ENCODE measurements around the gene PRKN. TPM values are rescaled to one million over a fixed set of nuclear protein-coding genes. Genes with fewer than 3 reads are reported as not detected.

PRKN gene
- total RNA-seq, 2 experiments from 2014 or later, result not detected

DNA sequence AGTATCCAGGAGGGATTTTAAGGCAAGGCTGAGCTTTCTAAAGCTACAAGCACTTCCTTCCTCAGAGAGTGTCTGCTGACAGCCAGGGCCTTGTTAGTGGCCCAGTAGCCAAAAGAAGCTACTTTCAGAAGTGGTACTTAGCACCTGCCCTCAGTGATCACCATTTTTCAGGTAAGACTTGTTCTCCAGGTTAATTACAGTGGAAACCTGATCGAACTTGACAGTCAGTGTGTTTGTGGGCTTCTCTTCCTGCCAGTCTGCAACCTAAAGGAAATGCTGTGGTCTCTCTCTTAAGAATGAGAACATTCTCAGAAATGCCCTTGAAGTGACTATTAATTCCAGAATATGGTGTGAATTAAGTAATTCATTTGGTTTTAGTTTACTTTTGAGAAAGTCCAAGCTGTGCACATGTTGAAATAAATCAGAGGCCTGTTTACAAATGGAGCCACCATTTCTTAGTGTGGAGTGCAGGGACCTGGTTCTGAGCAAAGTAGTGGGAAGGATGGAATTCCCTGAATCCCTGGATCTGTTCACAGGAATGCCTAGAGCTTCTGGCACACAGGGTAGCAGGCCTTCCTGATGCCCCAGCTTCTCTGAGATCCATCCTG lies 1268.5 kb downstream of the PRKN start:
- DNase-seq (no peak), ATAC-seq (peak; percentile 47)
- CTCF ChIA-PET, result interaction anchor here (1.2 to 2.3 kb wide), 3 partner anchors 41 to 65 kb away, joined by 4 to 11 read pairs (median 5); no protein-coding TSS in a partner anchor
- no peaks in the 10 kb centered on the region for H3K9me3 Mint-ChIP-seq (ENCODE audit: low read depth)
- H3K27me3 Mint-ChIP-seq, result peaks cover 16% of the 10 kb centered on the region
- no peak overlapping the region for H3K27ac Mint-ChIP-seq
- no peaks in the 10 kb centered on the region for H3K36me3 Mint-ChIP-seq
- no peak overlapping the region for H3K4me3 Mint-ChIP-seq
- H3K4me1 Mint-ChIP-seq, result peaks cover 26% of the 10 kb centered on the region

- H3K4me3 Mint-ChIP-seq, result no peak overlapping the region
- no peak for ATAC-seq
- CTCF ChIA-PET, result interaction anchor here (1.2 to 2.3 kb wide), 3 partner anchors 40 to 64 kb away, joined by 4 to 11 read pairs (median 5); no protein-coding TSS in a partner anchor
- peaks cover 26% of the 10 kb centered on the region for H3K4me1 Mint-ChIP-seq
- no peak overlapping the region for H3K27ac Mint-ChIP-seq
- H3K27me3 Mint-ChIP-seq, result peaks cover 16% of the 10 kb centered on the region
- no peak for DNase-seq
- H3K9me3 Mint-ChIP-seq (ENCODE audit: low read depth), result no peaks in the 10 kb centered on the region
- H3K36me3 Mint-ChIP-seq, result no peaks in the 10 kb centered on the region
These were observed 1269.2 kb downstream of the PRKN start for GRCh38 chr6:161458201-161458951.

GRCh38 chr6:161455848-161456247 lies 1271.7 kb downstream of the PRKN start:
- Mint-ChIP-seq H3K27ac (no peak overlapping the region), H3K4me1 (peaks cover 26% of the 10 kb centered on the region), H3K9me3 (ENCODE audit: low read depth) (no peaks in the 10 kb centered on the region), H3K4me3 (no peak overlapping the region), H3K36me3 (no peaks in the 10 kb centered on the region), H3K27me3 (peaks cover 12% of the 10 kb centered on the region)
- no peak for DNase-seq
- no peak for ATAC-seq
- CTCF ChIA-PET, result no interaction called here

- CTCF ChIA-PET, result no interaction called here
- H3K9me3 Mint-ChIP-seq (ENCODE audit: low read depth), result no peaks in the 10 kb centered on the region
- H3K4me3 Mint-ChIP-seq, result no peak overlapping the region
- H3K36me3 Mint-ChIP-seq, result no peaks in the 10 kb centered on the region
- no peak for DNase-seq
- H3K27me3 Mint-ChIP-seq, result peaks cover 12% of the 10 kb centered on the region
- ATAC-seq, result no peak
- no peak overlapping the region for H3K27ac Mint-ChIP-seq
- H3K4me1 Mint-ChIP-seq, result peaks cover 15% of the 10 kb centered on the region
These were observed 1274.0 kb downstream of the PRKN start for GRCh38 chr6:161453558-161453957.

GRCh38 chr6:161452241-161452640 lies 1275.3 kb downstream of the PRKN start:
- Mint-ChIP-seq H3K27ac (no peak overlapping the region), H3K27me3 (peaks cover 8% of the 10 kb centered on the region), H3K4me1 (peaks cover 2% of the 10 kb centered on the region), H3K36me3 (no peaks in the 10 kb centered on the region), H3K4me3 (no peak overlapping the region), H3K9me3 (ENCODE audit: low read depth) (no peaks in the 10 kb centered on the region)
- CTCF ChIA-PET, result no interaction called here
- ATAC-seq (no peak), DNase-seq (no peak)

GRCh38 chr6:161449521-161449920 lies 1278.0 kb downstream of the PRKN start:
- no peak overlapping the region for H3K4me3 Mint-ChIP-seq
- no peak overlapping the region for H3K27ac Mint-ChIP-seq
- no peaks in the 10 kb centered on the region for H3K9me3 Mint-ChIP-seq (ENCODE audit: low read depth)
- CTCF ChIA-PET, result no interaction called here
- H3K4me1 Mint-ChIP-seq, result peaks cover 3% of the 10 kb centered on the region
- no peaks in the 10 kb centered on the region for H3K36me3 Mint-ChIP-seq
- H3K27me3 Mint-ChIP-seq, result peaks cover 6% of the 10 kb centered on the region
- ATAC-seq, result no peak
- no peak for DNase-seq

- Mint-ChIP-seq H3K4me3 (no peak overlapping the region), H3K9me3 (ENCODE audit: low read depth) (no peaks in the 10 kb centered on the region), H3K27me3 (peaks cover 8% of the 10 kb centered on the region), H3K36me3 (no peaks in the 10 kb centered on the region), H3K27ac (no peak overlapping the region), H3K4me1 (peaks cover 5% of the 10 kb centered on the region)
- ATAC-seq, result no peak
- no peak for DNase-seq
- CTCF ChIA-PET, result no interaction called here
These were observed 1280.6 kb downstream of the PRKN start for GRCh38 chr6:161446949-161447348.

DNA sequence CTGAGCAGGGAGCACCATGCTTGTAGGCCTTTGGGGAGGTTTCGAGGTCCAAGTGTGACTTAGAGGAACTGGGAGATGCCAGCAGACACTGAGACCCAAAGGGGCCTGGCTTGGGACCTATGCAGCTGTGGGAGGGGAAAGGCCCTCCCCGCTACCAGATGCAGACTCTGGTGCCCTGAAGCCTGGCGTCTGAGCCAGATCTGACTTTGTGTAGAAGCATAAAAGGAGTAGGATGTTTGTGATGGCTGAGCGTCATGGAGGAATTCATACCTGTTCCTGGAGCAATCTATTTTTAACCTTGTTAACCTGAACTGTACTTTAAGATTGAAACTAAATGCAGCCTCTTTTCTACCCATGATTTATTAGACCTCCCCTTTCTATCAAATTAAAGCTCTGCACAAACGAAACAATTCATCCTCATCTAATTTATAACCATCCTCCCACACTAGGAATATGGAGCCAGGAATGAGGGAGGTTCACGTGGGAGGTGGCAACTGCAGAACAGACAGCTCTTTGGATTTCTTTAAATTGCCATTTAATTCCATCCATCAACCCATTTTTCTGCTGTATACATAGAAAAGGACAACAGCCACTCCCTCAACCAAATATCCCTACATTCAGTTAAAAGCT lies 1281.2 kb downstream of the PRKN start:
- no peak for DNase-seq
- Mint-ChIP-seq H3K27me3 (peaks cover 8% of the 10 kb centered on the region), H3K27ac (no peak overlapping the region), H3K36me3 (no peaks in the 10 kb centered on the region), H3K4me3 (no peak overlapping the region), H3K9me3 (ENCODE audit: low read depth) (no peaks in the 10 kb centered on the region), H3K4me1 (peaks cover 5% of the 10 kb centered on the region)
- ATAC-seq, result no peak
- CTCF ChIA-PET, result no interaction called here

DNA sequence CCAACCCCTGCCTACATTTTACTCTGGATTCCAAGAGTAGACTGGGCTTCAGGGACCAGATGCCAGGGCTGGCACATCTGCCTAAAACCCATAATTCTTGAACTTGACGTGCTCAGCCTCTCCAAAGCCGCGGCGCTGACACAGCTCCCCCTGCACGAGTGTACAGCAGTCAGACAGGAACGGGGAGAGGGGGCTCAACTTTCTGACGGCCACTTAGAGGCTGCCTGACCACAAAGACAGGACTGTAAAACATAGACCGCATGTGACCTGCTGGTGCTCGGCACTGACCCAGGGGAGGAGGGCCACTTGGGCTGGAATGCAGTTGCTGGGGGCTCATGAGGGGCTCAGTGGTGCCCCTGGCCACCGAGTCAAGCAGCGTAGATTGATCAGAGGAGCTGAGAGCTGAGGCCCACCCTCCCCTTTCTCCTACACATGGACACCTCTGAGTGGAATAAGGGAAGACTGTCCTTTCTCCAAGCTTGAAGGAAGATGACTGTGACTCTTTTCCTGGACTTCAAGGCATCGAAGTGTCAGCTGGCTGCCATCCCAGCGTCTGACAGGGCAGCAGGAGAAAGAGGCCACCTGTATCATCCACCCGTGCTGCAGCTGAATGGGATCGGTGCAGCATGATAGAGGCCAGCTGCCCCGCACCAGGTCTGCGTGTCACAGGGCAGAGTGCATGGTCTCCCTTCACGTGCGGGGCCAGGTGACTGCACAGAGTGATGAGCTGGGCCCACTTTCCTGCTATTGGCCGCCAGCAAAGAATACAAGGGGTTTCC lies 1282.4 kb downstream of the PRKN start:
- no peak overlapping the region for H3K4me3 Mint-ChIP-seq
- peaks cover 5% of the 10 kb centered on the region for H3K4me1 Mint-ChIP-seq
- H3K27me3 Mint-ChIP-seq, result peaks cover 8% of the 10 kb centered on the region
- H3K9me3 Mint-ChIP-seq (ENCODE audit: low read depth), result no peaks in the 10 kb centered on the region
- H3K36me3 Mint-ChIP-seq, result no peaks in the 10 kb centered on the region
- ATAC-seq (no peak), DNase-seq (no peak)
- no peak overlapping the region for H3K27ac Mint-ChIP-seq
- CTCF ChIA-PET, result interaction anchor here (1.4 to 1.6 kb wide), 2 partner anchors 27 to 51 kb away, joined by 5 to 8 read pairs; no protein-coding TSS in a partner anchor

GRCh38 chr6:161444464-161444863 lies 1283.1 kb downstream of the PRKN start:
- Mint-ChIP-seq H3K27ac (no peak overlapping the region), H3K4me1 (peaks cover 5% of the 10 kb centered on the region), H3K36me3 (no peaks in the 10 kb centered on the region), H3K4me3 (no peak overlapping the region), H3K9me3 (ENCODE audit: low read depth) (no peaks in the 10 kb centered on the region), H3K27me3 (peaks cover 8% of the 10 kb centered on the region)
- peak; percentile 45 for ATAC-seq
- CTCF ChIA-PET, result interaction anchor here (1.4 to 1.6 kb wide), 2 partner anchors 27 to 50 kb away, joined by 5 to 8 read pairs; no protein-coding TSS in a partner anchor
- peak; percentile 45 for DNase-seq

DNA sequence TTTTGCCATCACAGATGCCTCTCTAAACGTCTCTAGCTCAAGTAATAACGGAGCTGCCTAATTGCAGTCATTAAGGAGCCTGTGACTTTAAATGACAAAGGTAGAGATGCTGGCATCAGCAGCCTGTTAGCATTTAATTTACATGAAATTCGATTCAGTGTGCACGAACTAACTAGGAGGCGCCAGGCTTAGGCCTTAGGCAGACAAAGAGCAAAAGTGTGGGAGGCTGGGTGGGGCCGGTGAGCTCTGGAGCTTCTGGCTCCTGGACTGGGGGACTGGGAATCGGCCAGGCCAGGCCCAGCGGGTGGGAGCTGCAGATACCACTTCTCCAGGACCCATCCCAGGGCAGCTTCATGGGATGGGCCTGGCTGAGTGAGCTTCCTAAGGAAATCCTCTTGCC lies 1283.7 kb downstream of the PRKN start:
- Mint-ChIP-seq H3K27me3 (peaks cover 8% of the 10 kb centered on the region), H3K36me3 (no peaks in the 10 kb centered on the region), H3K4me1 (peaks cover 9% of the 10 kb centered on the region), H3K9me3 (ENCODE audit: low read depth) (no peaks in the 10 kb centered on the region), H3K4me3 (no peak overlapping the region), H3K27ac (no peak overlapping the region)
- ATAC-seq (no peak), DNase-seq (no peak)
- CTCF ChIA-PET, result interaction anchor here (1.4 to 1.6 kb wide), 2 partner anchors 26 to 49 kb away, joined by 5 to 8 read pairs; no protein-coding TSS in a partner anchor

GRCh38 chr6:161442420-161442819 lies 1285.1 kb downstream of the PRKN start:
- H3K36me3 Mint-ChIP-seq, result no peaks in the 10 kb centered on the region
- H3K27me3 Mint-ChIP-seq, result peaks cover 8% of the 10 kb centered on the region
- no peak overlapping the region for H3K4me3 Mint-ChIP-seq
- H3K27ac Mint-ChIP-seq, result no peak overlapping the region
- H3K4me1 Mint-ChIP-seq, result peaks cover 9% of the 10 kb centered on the region
- no peaks in the 10 kb centered on the region for H3K9me3 Mint-ChIP-seq (ENCODE audit: low read depth)
- ATAC-seq (no peak), DNase-seq (no peak)
- CTCF ChIA-PET, result no interaction called here

- Mint-ChIP-seq H3K9me3 (ENCODE audit: low read depth) (no peaks in the 10 kb centered on the region), H3K27me3 (peaks cover 4% of the 10 kb centered on the region), H3K4me3 (no peak overlapping the region), H3K36me3 (no peaks in the 10 kb centered on the region), H3K4me1 (peaks cover 13% of the 10 kb centered on the region), H3K27ac (no peak overlapping the region)
- no peak for DNase-seq
- CTCF ChIA-PET, result interaction anchor here (1.2 kb wide), 1 partner anchor 9 kb away, joined by 3 read pairs; no protein-coding TSS in a partner anchor
- no peak for ATAC-seq
These were observed 1287.3 kb downstream of the PRKN start for GRCh38 chr6:161440299-161440698.
